ENCODE measurements around the gene FBLN2.

The FBLN2 gene

GRCh38 chr3:13665582-13666226 is 116.8 kb downstream of the FBLN2 start:
- ChIA-PET POLR2A (no interaction called here), CTCF (no interaction called here)
- H3K4me3 ChIP-seq (ENCODE audit: low read depth, low read length), result no peak overlapping the region
- TF ChIP-seq CTCF (IDR thresholded peaks at IDR 0.05; ENCODE audit: insufficient read depth, low read length, missing control alignments), result no peak
- no peak for DNase-seq (ENCODE audit: low read depth, low spot score)

DNA sequence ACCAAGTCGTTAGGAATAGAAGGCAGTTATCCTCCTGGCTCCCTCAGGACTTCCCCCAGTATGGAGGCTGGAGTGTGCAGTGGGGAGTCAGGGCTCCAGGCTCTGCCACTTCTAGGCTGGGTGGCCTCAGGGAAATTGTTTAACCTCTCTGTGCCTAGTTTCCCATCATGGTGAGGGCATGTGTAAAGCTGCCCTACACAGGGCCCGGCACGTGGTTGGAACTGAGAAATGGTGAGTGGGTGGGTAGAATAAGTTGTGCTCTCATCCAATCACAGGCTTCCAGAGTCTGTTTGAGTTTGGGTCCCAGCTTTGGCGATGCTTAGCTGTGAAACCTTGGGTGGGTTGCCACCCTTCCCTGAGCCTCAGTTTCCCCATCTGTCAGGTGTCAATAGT is 117.3 kb downstream of the FBLN2 start:
- ChIA-PET CTCF (no interaction called here), POLR2A (no interaction called here)
- TF ChIP-seq CTCF (IDR thresholded peaks at IDR 0.05; ENCODE audit: insufficient read depth, low read length, missing control alignments), result no peak
- no peak overlapping the region for H3K4me3 ChIP-seq (ENCODE audit: low read depth, low read length)
- no peak for DNase-seq (ENCODE audit: low read depth, low spot score)

DNA sequence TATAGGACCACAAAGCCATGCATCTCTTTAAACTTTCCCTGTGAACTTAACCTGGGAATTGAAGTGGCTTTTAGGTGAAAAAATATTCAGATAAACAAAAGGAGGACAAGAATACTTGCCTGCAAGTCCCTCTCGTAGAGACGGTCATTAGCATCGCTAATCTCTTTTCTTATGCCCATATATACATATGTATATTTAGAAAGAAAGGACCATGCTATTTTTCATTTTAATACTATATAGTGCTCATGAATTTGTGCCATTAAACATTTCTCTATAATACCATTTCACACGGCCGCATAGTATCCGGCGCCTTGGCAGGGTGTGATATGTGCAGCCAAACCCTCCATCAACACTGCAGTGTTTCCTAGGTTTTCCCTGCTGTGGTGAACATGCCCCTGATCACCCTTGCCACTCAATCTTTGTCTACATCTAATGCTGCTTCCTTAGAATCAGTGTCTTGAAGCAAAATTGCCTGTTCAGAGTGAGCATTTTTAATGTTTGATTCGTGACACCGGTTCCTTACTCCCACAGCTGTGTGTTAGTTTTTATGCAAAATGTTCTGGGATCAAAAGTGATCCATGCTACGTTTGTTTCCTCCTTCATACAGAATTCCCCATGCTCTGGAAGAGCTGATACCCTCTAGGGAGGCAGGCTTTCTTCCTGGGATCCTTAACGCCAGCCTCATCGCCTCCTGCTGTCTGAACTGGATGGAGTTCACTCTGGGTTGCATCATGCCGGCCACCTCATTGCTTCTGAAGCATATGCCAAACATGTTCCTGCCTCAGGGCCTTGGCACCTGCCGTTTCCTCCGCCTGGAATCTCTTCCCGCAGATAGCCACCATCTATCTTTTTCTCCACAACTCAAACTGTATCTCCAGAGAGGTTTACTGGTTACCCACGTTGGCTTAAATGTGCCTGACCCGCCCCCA is 118.1 kb downstream of the FBLN2 start:
- CTCF ChIA-PET, result no interaction called here
- POLR2A ChIA-PET, result no interaction called here
- no peak for DNase-seq (ENCODE audit: low read depth, low spot score)

DNA sequence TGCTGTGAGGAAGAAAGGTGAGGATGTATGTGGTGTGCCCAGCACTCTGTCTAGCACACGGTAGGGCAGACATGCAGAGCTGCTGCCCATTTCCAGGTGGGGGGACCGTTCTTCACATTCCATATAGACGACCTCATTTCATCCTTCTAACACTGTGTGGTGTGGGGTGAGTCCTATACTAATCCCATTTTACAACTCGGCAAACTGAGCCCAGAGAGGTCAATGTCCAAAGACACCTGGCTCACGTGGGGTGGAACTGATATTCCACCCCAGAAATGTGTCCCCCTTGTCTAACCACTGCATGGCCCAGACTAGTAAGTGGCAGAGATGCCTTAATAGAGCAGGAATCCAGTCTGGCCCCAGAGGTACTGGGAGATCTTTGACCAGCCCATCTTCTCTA is 119.2 kb downstream of the FBLN2 start:
- TF ChIP-seq CTCF (IDR thresholded peaks at IDR 0.05; ENCODE audit: insufficient read depth, low read length, missing control alignments), result no peak
- ChIA-PET POLR2A (no interaction called here), CTCF (interaction anchor here (7.6 kb wide), 1 partner anchor 10 kb away, joined by 58 read pairs; no protein-coding TSS in a partner anchor)
- no peak for DNase-seq (ENCODE audit: low read depth, low spot score)
- H3K4me3 ChIP-seq (ENCODE audit: low read depth, low read length), result no peak overlapping the region

More for the DNA sequence above, 118.1 kb downstream of the FBLN2 start:
- TF ChIP-seq CTCF (IDR thresholded peaks at IDR 0.05; ENCODE audit: insufficient read depth, low read length, missing control alignments), result no peak
- H3K4me3 ChIP-seq (ENCODE audit: low read depth, low read length), result no peak overlapping the region

DNA sequence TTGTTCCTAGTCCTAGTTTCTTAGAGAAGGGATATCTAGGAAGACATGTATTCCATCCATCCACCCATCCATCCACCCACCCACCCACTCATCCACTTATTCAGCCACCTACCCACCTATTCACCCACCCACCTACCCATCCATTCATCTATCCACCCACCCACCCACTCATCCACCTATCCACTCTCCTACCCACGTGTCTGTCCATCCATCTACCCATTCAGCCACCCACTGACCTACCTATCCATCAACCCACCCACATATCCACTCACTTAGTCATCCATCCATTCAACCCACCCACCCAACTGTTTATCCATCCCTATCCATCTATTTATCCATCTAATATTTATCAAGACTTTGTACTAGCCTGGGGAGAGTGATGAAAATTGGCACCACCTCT is 120.5 kb downstream of the FBLN2 start:
- TF ChIP-seq CTCF (IDR thresholded peaks at IDR 0.05; ENCODE audit: insufficient read depth, low read length, missing control alignments), result no peak
- no peak for DNase-seq (ENCODE audit: low read depth, low spot score)
- ChIA-PET POLR2A (no interaction called here), CTCF (interaction anchor here (7.6 kb wide), 1 partner anchor 12 kb away, joined by 58 read pairs; no protein-coding TSS in a partner anchor)
- no peak overlapping the region for H3K4me3 ChIP-seq (ENCODE audit: low read depth, low read length)

GRCh38 chr3:13670292-13670691 is 121.4 kb downstream of the FBLN2 start:
- CTCF ChIA-PET, result interaction anchor here (0.5 to 7.6 kb wide), 4 partner anchors 12 to 100 kb away, joined by 3 to 58 read pairs (median 3); no protein-coding TSS in a partner anchor
- POLR2A ChIA-PET, result no interaction called here

More at GRCh38 chr3:13670292-13670691, 121.4 kb downstream of the FBLN2 start:
- DNase-seq (ENCODE audit: low read depth, low spot score), result no peak
- no peak for TF ChIP-seq CTCF (IDR thresholded peaks at IDR 0.05; ENCODE audit: insufficient read depth, low read length, missing control alignments)
- no peak overlapping the region for H3K4me3 ChIP-seq (ENCODE audit: low read depth, low read length)

Data from AG04449 (cell line).